ENCODE measurements around the gene KIAA0825.

The KIAA0825 gene

DNA sequence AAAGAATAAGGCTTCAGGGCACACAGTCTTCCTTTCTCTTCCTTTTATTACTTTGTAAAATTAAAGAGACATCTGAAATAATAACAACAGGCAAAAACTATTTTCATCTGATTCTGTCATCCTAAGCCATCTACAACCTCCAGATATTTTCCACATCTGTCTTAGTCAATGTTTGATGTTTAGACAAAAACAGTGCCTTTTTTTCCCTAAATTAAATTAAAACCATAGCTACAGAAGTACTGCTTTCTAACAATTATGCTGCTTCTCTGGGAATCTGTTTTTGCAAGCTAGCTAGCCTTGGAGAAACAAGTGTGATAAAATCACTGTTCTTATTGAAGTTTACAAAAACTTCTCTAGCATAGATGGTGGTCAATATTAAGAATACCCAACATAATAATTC is 95.4 kb downstream of the KIAA0825 start:
- no peak overlapping the region for H3K27ac ChIP-seq (ENCODE audit: low read length)
- no peaks in the 10 kb centered on the region for H3K9me3 ChIP-seq (ENCODE audit: insufficient read depth, low read length)
- no peaks in the 10 kb centered on the region for H3K27me3 ChIP-seq (ENCODE audit: low read depth, low read length)
- no peaks in the 10 kb centered on the region for H3K79me2 ChIP-seq (ENCODE audit: low read length)
- H2AFZ ChIP-seq (ENCODE audit: low read depth, low read length): no peak overlapping the region
- TF ChIP-seq EZH2phosphoT487 (IDR thresholded peaks at IDR 0.05; ENCODE audit: low read depth): no peak
- H3K4me1 ChIP-seq (ENCODE audit: low read length): no peaks in the 10 kb centered on the region
- H3K4me3 ChIP-seq (ENCODE audit: low read length): no peak overlapping the region
- H3K9ac ChIP-seq (ENCODE audit: low read length): no peak overlapping the region
- H3K4me2 ChIP-seq (ENCODE audit: low read length): no peak overlapping the region
- no peaks in the 10 kb centered on the region for H3K36me3 ChIP-seq (replicated peaks; ENCODE audit: low read depth, low read length)
- H4K20me1 ChIP-seq (ENCODE audit: insufficient read depth, low read length): no peaks in the 10 kb centered on the region

DNA sequence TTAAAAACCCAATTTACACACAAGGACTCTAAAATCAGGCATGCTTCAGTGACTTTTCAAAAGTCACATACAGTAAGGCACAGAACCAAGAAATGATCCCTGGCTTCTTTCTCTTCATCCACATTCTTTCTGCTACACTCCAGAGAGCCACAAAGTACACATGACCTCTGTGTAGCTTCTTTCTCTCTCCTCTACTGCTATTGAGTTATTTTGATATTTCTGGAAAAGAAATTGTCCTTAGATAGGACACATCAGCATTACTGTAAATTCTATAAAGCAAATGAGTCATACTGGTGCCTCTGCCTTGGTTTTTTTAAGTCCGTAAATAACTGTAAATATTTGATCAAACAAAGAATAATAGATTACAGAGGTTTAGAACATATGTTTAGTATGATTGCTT is 96.3 kb downstream of the KIAA0825 start:
- Histone ChIP-seq H3K9ac (ENCODE audit: low read length) (no peak overlapping the region), H3K4me3 (ENCODE audit: low read length) (no peak overlapping the region), H3K4me2 (ENCODE audit: low read length) (no peak overlapping the region), H3K9me3 (ENCODE audit: insufficient read depth, low read length) (no peaks in the 10 kb centered on the region), H3K27me3 (ENCODE audit: low read depth, low read length) (no peaks in the 10 kb centered on the region), H2AFZ (ENCODE audit: low read depth, low read length) (no peak overlapping the region), H3K79me2 (ENCODE audit: low read length) (no peaks in the 10 kb centered on the region), H3K36me3 (replicated peaks; ENCODE audit: low read depth, low read length) (no peaks in the 10 kb centered on the region), H4K20me1 (ENCODE audit: insufficient read depth, low read length) (no peaks in the 10 kb centered on the region), H3K27ac (ENCODE audit: low read length) (no peak overlapping the region), H3K4me1 (ENCODE audit: low read length) (no peaks in the 10 kb centered on the region)
- TF ChIP-seq CTCF (IDR thresholded peaks at IDR 0.05; ENCODE audit: low read depth, low read length) (no peak), EZH2phosphoT487 (IDR thresholded peaks at IDR 0.05; ENCODE audit: low read depth) (no peak)

DNA sequence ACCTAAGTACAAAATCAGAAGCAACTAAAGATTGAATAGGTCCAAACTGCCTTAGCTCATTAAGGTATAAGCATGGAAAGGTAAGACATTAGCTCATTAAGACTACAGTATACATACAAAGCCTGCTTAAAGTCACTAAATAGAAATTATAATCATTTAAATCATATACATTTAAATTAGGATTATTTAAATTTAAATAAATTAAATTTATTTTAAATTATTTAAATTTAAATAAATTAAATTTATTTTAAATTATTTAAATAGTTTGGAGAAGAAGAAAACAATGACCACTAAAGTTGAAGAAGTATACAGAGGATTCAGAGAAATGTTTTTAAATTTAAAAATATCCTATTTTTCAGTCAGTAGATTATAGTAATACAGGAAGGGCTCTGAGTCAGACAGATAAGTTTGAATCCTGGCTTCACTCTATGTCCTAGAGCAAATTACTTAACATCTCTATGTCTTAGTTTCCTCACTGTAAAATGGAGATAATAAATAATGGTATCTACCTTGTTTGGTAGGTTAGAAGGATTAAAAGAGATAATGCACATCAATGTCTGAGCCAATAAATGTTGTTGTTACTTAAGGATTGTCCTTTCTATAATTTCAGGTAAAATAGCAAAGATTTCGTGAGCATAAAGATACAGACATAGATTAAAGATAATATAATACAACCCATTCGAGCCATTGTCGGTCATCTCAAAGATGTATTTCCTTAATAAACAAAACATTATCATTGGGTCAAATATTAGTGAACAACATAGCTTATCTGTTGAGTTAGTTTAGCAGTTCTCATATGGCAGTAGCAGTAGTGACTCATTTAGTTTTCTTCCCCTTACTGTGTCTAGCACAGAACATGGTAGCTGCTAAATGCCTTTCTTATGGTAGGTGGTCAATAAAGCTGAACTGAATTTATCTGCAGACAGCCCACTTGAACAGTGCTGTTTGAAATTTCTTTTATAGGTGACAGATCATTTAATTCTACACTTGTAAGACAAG is 100.6 kb downstream of the KIAA0825 start:
- Histone ChIP-seq H3K4me1 (ENCODE audit: low read length) (no peaks in the 10 kb centered on the region), H3K36me3 (replicated peaks; ENCODE audit: low read depth, low read length) (no peaks in the 10 kb centered on the region), H3K27me3 (ENCODE audit: low read depth, low read length) (no peaks in the 10 kb centered on the region), H3K4me2 (ENCODE audit: low read length) (no peak overlapping the region), H3K27ac (ENCODE audit: low read length) (no peak overlapping the region), H3K79me2 (ENCODE audit: low read length) (no peaks in the 10 kb centered on the region), H3K9me3 (ENCODE audit: insufficient read depth, low read length) (no peaks in the 10 kb centered on the region), H3K4me3 (ENCODE audit: low read length) (no peak overlapping the region), H3K9ac (ENCODE audit: low read length) (no peak overlapping the region), H4K20me1 (ENCODE audit: insufficient read depth, low read length) (no peaks in the 10 kb centered on the region), H2AFZ (ENCODE audit: low read depth, low read length) (no peak overlapping the region)
- no peak for TF ChIP-seq CTCF (IDR thresholded peaks at IDR 0.05; ENCODE audit: low read depth, low read length)
- TF ChIP-seq EZH2phosphoT487 (IDR thresholded peaks at IDR 0.05; ENCODE audit: low read depth): no peak

DNA sequence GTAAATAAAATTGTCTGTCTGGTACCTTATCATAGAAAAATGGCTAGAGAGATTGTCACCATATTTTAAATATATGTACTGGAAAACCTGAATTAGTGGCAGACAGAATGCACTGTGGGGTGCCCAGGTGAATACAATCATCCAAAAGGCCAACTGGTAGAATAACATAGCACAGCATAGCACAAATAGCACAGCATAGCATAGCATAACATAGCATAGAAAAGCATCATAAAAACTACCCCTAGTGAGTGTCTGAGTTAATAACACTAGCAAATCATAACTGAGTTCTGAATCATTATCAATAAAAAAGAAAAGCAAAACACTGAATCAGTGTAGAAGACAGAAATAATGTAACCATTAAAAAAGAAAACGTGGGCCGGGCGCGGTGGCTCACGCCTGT is 102.3 kb downstream of the KIAA0825 start:
- H3K9me3 ChIP-seq (ENCODE audit: insufficient read depth, low read length): no peaks in the 10 kb centered on the region
- no peaks in the 10 kb centered on the region for H4K20me1 ChIP-seq (ENCODE audit: insufficient read depth, low read length)
- H2AFZ ChIP-seq (ENCODE audit: low read depth, low read length): no peak overlapping the region
- no peaks in the 10 kb centered on the region for H3K79me2 ChIP-seq (ENCODE audit: low read length)
- no peak overlapping the region for H3K9ac ChIP-seq (ENCODE audit: low read length)
- no peaks in the 10 kb centered on the region for H3K36me3 ChIP-seq (replicated peaks; ENCODE audit: low read depth, low read length)
- TF ChIP-seq CTCF (IDR thresholded peaks at IDR 0.05; ENCODE audit: low read depth, low read length) (no peak), EZH2phosphoT487 (IDR thresholded peaks at IDR 0.05; ENCODE audit: low read depth) (no peak)
- H3K4me1 ChIP-seq (ENCODE audit: low read length): no peaks in the 10 kb centered on the region
- no peak overlapping the region for H3K4me2 ChIP-seq (ENCODE audit: low read length)
- no peak overlapping the region for H3K4me3 ChIP-seq (ENCODE audit: low read length)
- no peak overlapping the region for H3K27ac ChIP-seq (ENCODE audit: low read length)
- no peaks in the 10 kb centered on the region for H3K27me3 ChIP-seq (ENCODE audit: low read depth, low read length)
